ENCODE results near the gene GLRX. TPM values are rescaled to one million over a fixed set of nuclear protein-coding genes. Genes with fewer than 3 reads are reported as not detected.

GLRX gene
- total RNA-seq, 1 donor from 2014 or later, result 139 TPM

DNA sequence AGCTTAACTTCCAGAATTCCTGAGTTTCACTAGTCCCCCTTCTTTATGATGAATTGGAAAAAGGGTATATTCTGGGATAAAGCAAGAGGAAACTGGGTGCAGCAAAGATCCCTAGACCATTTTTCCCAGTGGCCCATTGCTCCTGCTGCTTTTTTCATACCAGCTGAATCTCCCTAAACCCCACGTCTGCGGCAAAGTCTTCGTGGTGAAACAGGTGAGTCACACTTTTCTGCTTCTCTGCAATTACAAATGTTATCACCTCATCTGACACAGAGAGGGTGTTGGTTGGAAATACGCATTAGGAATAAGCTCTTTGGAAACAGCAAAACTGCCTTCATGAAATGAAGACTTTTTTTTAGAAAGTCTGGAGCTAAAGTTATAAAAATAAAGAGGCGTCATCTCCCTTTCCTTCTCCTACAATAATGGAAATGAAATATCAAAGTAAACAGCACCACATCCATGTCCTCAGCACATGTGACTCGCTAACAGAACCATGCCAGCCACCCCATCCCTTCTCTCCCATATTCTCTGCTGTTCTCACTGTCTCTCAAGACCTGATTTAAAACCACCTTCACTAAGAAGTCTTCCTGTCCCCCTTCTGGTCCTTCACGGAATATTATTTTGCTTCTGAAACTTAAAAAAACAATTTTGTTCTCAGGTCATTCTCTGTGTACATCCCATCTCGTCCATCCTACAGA, 39.5 kb upstream of the GLRX start:
- H3K27me3 ChIP-seq (ENCODE audit: low read depth), result no peaks in the 10 kb centered on the region
- H3K27ac ChIP-seq (replicated peaks), result peak overlapping the region; percentile 71
- TF ChIP-seq, protein P1, sequence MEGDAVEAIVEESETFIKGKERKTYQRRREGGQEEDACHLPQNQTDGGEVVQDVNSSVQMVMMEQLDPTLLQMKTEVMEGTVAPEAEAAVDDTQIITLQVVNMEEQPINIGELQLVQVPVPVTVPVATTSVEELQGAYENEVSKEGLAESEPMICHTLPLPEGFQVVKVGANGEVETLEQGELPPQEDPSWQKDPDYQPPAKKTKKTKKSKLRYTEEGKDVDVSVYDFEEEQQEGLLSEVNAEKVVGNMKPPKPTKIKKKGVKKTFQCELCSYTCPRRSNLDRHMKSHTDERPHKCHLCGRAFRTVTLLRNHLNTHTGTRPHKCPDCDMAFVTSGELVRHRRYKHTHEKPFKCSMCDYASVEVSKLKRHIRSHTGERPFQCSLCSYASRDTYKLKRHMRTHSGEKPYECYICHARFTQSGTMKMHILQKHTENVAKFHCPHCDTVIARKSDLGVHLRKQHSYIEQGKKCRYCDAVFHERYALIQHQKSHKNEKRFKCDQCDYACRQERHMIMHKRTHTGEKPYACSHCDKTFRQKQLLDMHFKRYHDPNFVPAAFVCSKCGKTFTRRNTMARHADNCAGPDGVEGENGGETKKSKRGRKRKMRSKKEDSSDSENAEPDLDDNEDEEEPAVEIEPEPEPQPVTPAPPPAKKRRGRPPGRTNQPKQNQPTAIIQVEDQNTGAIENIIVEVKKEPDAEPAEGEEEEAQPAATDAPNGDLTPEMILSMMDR (IDR thresholded peaks at IDR 0.05; ENCODE audit: borderline replicate concordance), result no peak
- H3K4me1 ChIP-seq, result peaks cover 56% of the 10 kb centered on the region
- DNase-seq, result no peak
- no peaks in the 10 kb centered on the region for H3K9me3 ChIP-seq (replicated peaks)
- intact Hi-C loops (cut with micrococcal nuclease), result no loop called here
- H3K4me3 ChIP-seq, result no peak overlapping the region
- H3K36me3 ChIP-seq, result no peaks in the 10 kb centered on the region

- Histone ChIP-seq H3K27ac (replicated peaks) (peak overlapping the region; percentile 71), H3K27me3 (ENCODE audit: low read depth) (no peaks in the 10 kb centered on the region)
Observed at GRCh38 chr5:95861221-95861863, 38.8 kb upstream of the GLRX start.

GRCh38 chr5:95859661-95860060, 37.1 kb upstream of the GLRX start:
- DNase-seq, result no peak

More at GRCh38 chr5:95861221-95861863, 38.8 kb upstream of the GLRX start:
- intact Hi-C loops (cut with micrococcal nuclease), result no loop called here
- H3K36me3 ChIP-seq, result no peaks in the 10 kb centered on the region
- H3K9me3 ChIP-seq (replicated peaks), result no peaks in the 10 kb centered on the region
- no peak overlapping the region for H3K4me3 ChIP-seq
- TF ChIP-seq, protein P1 (IDR thresholded peaks at IDR 0.05; ENCODE audit: borderline replicate concordance), result no peak
- H3K4me1 ChIP-seq, result peaks cover 62% of the 10 kb centered on the region
- DNase-seq, result peak; percentile 50

GRCh38 chr5:95858661-95859595, 36.4 kb upstream of the GLRX start:
- intact Hi-C loops (cut with micrococcal nuclease), result loop anchor here (5.0 to 10.0 kb wide), 2 partner anchors 478 to 746 kb away; no protein-coding TSS in a partner anchor
- peak; percentile 84 for DNase-seq
- Histone ChIP-seq H3K27ac (replicated peaks) (peak overlapping the region; percentile 96), H3K4me1 (peaks cover 74% of the 10 kb centered on the region), H3K27me3 (ENCODE audit: low read depth) (no peaks in the 10 kb centered on the region), H3K4me3 (peak overlapping the region; percentile 48), H3K36me3 (no peaks in the 10 kb centered on the region), H3K9me3 (replicated peaks) (no peaks in the 10 kb centered on the region)
- TF ChIP-seq, protein P1 (IDR thresholded peaks at IDR 0.05; ENCODE audit: borderline replicate concordance), result peak; percentile 100

More at GRCh38 chr5:95859661-95860060, 37.1 kb upstream of the GLRX start:
- Histone ChIP-seq H3K9me3 (replicated peaks) (no peaks in the 10 kb centered on the region), H3K4me1 (peaks cover 74% of the 10 kb centered on the region), H3K27ac (replicated peaks) (peak overlapping the region; percentile 96), H3K36me3 (no peaks in the 10 kb centered on the region), H3K27me3 (ENCODE audit: low read depth) (no peaks in the 10 kb centered on the region), H3K4me3 (no peak overlapping the region)
- intact Hi-C loops (cut with micrococcal nuclease), result loop anchor here (5.0 to 10.0 kb wide), 2 partner anchors 478 to 745 kb away; no protein-coding TSS in a partner anchor
- TF ChIP-seq, protein P1 (IDR thresholded peaks at IDR 0.05; ENCODE audit: borderline replicate concordance), result no peak

GRCh38 chr5:95858023-95858461, 35.5 kb upstream of the GLRX start:
- H3K27me3 ChIP-seq (ENCODE audit: low read depth), result no peaks in the 10 kb centered on the region
- TF ChIP-seq, protein P1 (IDR thresholded peaks at IDR 0.05; ENCODE audit: borderline replicate concordance), result no peak
- H3K27ac ChIP-seq (replicated peaks), result peak overlapping the region; percentile 96
- H3K36me3 ChIP-seq, result no peaks in the 10 kb centered on the region
- peaks cover 73% of the 10 kb centered on the region for H3K4me1 ChIP-seq
- no peaks in the 10 kb centered on the region for H3K9me3 ChIP-seq (replicated peaks)
- intact Hi-C loops (cut with micrococcal nuclease), result loop anchor here (5.0 to 10.0 kb wide), 2 partner anchors 479 to 747 kb away; no protein-coding TSS in a partner anchor
- H3K4me3 ChIP-seq, result peak overlapping the region; percentile 48
- peak; percentile 24 for DNase-seq
